Measurements from ENCODE around the gene NKX3-2.

Gene NKX3-2

DNA sequence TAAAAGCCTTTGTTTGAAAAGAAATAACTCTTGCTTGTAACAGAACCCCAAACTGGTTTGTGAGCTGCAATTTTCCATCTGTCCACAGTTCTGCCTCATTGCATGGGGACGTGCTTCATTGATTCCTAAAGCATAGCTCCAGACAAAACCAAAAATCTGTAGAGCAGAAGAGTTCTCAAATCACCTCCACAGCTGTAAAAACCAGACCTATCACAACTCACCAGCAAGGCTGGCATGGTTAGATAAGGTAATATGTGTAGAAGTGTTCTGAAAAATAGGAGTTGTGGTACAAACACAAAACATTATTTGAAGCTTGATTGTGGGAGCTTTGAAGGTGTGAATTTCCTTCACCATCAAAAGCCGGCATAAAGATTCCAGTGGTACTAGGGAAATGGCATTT is 47.7 kb downstream of the NKX3-2 start:
- DNase-seq = no peak

DNA sequence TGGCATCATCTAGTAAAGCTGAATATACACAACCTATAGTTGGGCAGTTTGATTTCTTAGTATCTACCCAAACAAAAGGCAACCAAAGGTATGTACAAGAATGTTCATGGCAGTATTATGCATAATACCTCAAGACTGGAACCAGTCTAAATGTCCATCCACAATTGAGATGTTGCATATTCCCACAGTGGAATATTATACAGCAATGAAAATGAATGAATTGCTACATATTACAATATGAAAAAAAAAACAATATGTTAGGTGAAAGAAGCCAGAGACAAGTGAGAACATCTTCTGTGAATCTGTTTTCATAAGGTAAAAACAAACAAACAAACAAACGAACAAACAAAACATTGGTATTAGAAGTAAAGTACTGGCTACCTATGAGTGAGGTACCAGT is 48.6 kb downstream of the NKX3-2 start:
- no peak for DNase-seq

DNA sequence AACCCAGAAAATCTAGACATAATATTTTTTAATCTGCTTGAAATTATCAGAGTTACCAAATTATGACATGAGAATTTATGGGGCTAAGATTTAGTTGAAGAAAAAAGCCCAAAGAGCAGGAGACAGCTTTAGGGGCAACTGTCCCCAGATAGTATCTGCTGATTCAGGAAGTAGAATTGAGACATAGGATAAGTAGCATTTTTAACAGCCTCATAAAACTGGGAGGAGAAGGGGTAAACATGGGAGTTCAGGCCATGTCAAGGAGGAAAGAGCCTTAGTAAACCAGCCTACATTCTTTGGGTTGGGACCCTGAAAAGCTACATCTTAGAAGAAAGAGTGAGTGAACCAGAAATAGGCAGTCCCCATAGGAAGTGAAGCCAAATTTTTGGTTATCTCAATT is 50.5 kb downstream of the NKX3-2 start:
- DNase-seq = no peak

DNA sequence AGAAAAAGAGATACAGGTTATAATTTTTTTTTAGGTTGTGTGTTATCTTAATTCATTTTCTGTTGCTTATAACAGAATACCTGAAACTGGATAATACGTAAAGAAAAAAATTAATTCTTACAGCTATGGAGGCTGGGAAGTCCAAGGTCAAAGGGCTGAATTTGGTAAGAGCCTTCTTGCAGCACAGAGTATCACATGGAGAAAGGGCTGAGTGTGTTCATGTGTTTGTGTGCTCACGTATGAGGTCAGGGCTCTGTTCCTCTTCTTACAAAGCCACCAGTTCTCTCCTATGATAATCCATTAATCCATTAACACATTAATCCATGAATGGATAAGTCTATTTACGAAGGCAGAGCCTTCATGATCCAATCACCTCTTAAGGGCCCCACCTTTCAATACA is 51.6 kb downstream of the NKX3-2 start:
- no peak for DNase-seq

Data from NCI-H510A treated with DMSO at 0.1 percent for 48 hours (cell line).